Activated CD4-positive, alpha-beta T cell treated with anti-CD3 and anti-CD28 coated beads for 4 hours (primary cell): ENCODE measurements around the gene ANTXR2.
"Not testable (repeated sequence)": the region's sequence is repeated elsewhere in the genome, so short reads cannot be mapped to it uniquely, and the experiment has no call there.

Source experiments
- DNase-seq, 2 donors: peaks; one replicate each; pipeline ENCODE4 v3.0.0-alpha.2; 2020

ANTXR2 gene

GRCh38 chr4:80072744-80073472 is at the start of gene ANTXR2:
TSS of gene ANTXR2 (minus strand) at chr4:80073229. CDS start at chr4:80072560, 669 bp downstream.
- DNase-seq, result peak; percentile 68 to 72

DNA sequence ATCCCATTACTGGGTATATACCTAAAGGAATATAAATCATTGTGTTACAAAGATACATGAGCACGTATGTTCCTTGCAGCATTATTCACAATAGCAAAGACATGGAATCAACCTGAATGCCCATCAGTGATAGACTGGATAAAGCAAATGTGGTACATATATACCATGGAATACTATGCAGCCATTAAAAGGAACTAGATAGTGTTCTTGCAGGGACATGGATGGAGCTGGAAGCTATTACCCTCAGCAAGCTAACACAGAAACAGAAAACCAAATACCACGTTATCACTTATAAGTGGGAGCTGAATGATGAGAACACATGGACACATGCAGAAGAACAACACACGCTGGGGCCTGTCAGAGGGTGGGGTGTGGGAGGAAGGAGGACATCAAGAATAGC is 48.8 kb upstream of the ANTXR2 start:
- DNase-seq, result not testable (repeated sequence)

DNA sequence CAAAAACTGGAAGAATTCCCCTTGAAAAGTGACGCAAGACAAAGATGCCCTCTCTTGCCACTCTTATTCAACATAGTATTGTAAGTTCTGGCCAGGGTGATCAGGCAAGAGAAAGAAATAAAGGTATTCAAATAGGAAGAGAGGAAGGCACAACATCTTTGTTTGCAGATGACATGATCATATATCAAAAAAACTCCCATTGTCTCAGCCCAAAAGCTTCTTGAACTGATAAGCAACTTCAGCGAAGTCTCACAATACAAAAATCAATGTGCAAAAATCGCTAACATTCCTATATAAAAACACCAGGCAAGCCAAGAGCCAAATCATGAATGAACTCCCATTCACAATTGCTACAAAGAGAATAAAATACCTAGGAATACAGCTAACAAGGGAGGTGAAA is 46.6 kb upstream of the ANTXR2 start:
- not testable (repeated sequence) for DNase-seq

GRCh38 chr4:80116516-80116915 is 43.5 kb upstream of the ANTXR2 start:
- no peak for DNase-seq

GRCh38 chr4:80115368-80116181 is 42.5 kb upstream of the ANTXR2 start:
- DNase-seq, result no peak

DNA sequence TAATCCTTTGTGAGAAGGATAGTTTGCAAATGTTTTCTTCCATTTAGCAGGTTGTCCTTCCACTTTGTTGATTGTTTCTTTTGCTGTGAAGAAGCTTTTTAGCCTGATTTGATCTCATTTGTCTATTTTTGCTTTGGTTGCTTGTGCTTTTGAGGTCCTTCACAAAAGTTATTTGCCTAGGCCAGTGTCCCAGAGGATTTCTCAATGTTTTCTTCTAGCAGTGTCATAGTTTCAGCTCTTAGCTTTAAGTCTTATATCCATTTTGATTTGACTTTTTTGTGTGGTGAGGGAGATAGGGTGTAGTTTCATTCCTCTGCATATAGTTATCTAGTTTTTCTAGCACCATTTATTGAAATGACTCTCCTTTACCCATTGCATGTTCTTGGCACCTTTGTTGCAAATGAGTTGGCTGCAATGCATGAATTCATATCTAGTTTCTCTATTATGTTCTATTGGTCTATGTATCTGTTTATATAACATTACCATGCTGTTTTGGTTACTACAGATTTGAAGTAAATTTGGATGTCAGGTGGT is 41.8 kb upstream of the ANTXR2 start:
- no peak for DNase-seq

GRCh38 chr4:80113615-80114014 is 40.6 kb upstream of the ANTXR2 start:
- no peak for DNase-seq

DNA sequence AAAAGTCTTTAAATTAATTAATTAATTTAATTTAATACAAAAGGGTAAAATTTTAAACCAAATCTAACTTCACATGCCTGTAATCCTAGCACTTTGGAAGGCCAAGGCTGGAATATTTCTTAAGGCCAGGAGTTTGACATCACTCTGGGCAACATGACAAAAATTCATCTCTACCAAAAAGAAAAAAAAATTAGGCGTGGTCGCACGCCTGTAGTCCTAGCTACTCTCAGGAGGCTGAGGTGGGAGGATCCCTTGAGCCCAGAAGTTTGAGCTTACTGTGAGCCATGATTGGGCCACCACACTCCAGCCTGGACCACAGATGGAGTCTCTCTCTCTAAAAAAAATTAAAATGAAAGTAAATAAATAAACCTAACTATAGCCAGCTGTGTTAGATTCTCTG is 39.2 kb upstream of the ANTXR2 start:
- no peak for DNase-seq

GRCh38 chr4:80111276-80111675 is 38.2 kb upstream of the ANTXR2 start:
- no peak for DNase-seq

DNA sequence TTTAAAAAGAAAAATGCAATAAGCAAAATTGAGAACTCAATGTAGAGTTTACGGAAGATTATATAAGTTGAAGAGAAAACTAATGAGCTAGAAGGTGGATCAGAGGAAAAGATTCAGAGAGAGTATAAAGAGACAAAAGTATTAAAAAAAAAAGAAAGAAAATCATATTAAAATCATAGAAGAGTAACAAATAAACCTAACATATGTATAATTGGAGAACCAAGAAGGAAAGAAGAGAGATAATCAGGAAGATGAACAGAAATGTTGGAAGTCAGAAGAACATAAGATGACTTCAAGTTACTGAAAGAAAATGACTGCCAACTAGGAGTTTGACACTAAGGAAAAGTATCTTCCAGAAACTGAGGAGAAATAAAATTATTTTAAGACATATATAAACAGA is 34.3 kb upstream of the ANTXR2 start:
- DNase-seq, result no peak

GRCh38 chr4:80104927-80105326 is 31.9 kb upstream of the ANTXR2 start:
- DNase-seq, result no peak

DNA sequence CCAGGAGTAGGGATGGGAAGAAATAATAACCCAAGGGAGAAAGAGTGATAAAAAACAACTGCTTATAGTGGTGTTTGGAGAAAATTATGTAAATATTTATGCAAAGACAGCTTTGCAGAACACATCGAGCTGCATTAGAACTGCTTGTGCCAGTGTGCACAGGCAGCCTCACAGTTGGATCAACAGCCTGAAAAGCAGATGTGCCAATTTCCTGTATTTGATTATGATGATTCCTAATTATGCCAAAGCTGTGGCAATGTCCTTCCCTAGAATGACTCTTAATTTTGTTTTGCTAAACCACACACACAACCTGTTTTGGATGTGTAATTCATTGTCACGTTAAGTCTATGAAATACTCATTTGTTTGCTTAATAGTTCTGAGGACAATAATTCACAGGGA is 30.6 kb upstream of the ANTXR2 start:
- DNase-seq, result no peak

DNA sequence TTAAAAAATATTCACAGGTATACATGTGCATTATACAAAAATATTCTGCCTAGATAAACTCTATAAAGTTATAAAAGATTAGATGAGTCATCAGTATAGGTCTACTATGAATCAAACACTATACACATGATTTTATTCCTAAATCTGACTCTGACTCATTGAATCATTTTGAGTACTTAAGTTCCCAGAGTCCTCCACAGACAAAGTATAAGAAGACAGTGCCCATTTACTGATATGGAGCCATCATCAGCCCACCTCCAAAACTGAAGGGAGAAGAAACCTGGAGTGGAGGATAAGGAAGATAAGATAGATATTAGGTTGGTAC is 28.7 kb upstream of the ANTXR2 start:
- no peak for DNase-seq

- DNase-seq, result no peak
These were observed 28.2 kb upstream of the ANTXR2 start for GRCh38 chr4:80101071-80101791.

- no peak for DNase-seq
These were observed 26.6 kb upstream of the ANTXR2 start for GRCh38 chr4:80099671-80100070.

- no peak for DNase-seq
These were observed 25.6 kb upstream of the ANTXR2 start for GRCh38 chr4:80098635-80099034.

GRCh38 chr4:80097400-80098177 is 24.6 kb upstream of the ANTXR2 start:
- DNase-seq, result no peak

GRCh38 chr4:80096175-80096850 is 23.3 kb upstream of the ANTXR2 start:
- no peak for DNase-seq

DNA sequence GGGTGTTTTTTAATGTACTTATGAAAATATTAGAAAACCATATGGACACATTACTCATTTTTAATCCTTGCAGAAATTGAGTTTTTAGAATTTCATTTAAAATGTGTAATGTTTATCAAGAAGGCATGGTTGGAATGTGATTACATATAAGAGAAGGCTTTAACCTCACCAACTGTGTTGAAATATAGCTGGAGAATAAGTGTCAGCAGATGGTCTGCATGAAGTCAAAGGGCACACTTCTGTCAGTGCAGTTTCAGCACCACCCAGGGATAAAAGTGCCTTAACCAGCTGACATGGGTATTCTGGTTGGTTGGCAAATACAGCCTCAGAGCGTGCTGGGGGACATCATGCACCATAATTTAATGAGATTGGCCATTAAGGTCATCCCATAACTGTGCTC is 21.2 kb upstream of the ANTXR2 start:
- DNase-seq, result no peak

DNA sequence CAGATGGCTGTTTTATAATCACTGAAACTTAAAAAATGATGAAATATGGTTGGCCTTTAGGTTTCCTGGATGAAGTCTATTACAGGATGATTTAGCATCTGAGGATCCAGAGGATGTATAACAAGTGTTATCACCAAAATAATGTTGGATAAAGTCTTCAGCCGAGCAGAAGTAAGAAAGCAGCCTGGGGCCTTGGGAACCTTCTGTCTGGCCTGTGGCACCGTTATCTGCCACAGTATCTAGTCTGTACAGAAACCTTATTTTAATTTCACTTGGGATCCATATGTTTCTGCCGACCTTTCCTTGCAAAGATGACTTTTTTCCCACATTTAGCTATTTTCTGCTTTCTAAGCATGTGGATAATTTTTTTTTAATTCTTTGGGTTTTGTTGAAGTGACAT is 20.5 kb upstream of the ANTXR2 start:
- DNase-seq, result no peak

- DNase-seq, result no peak
These were observed 19.8 kb upstream of the ANTXR2 start for GRCh38 chr4:80092847-80093246.

DNA sequence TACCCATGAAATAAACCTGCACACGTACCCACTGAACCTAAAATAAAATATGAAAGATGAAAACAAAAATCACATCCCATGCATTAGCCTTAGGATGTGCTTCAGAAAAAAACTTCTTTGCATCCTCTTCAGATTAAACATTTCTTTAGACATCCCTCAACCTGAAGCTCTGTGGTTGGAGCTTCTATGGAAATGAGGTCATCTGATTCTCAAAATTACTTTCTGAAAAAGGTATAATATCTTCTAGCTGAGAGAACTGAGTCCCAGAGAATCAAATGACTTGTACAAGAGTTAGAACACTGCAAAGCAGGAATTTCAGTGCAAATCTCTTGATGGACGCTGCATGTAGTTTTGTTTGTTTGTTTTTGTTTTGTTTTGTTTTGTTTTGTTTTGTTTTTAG is 19.1 kb upstream of the ANTXR2 start:
- no peak for DNase-seq
